Stomach (tissue), 4 donors: ENCODE measurements around the gene SH3YL1.

Experiments used
- POLR2A ChIP-seq, 4 donors: fragments of 450-650 bp; IDR thresholded peaks; one replicate each; pipeline ENCODE4 v1.6.1; 2016; ENCODE audit warnings: antibody characterized with exemption in 4 of 4, control low read depth in 2 of 4, mild to moderate bottlenecking in 1 of 4, moderate library complexity in 1 of 4
- TF ChIP-seq, protein P1 (sequence below), 7 experiments: fragments of 450-650 bp in 4 of 7; fragments of 200-600 bp in 3 of 7; sonication (generic) in 3 of 7; IDR thresholded peaks; one replicate each; pipeline ENCODE4 v1.5.1; 2016 to 2019; ENCODE audit warnings: antibody characterized with exemption in 7 of 7, control low read depth in 2 of 7, mild to moderate bottlenecking in 1 of 7

DNA sequence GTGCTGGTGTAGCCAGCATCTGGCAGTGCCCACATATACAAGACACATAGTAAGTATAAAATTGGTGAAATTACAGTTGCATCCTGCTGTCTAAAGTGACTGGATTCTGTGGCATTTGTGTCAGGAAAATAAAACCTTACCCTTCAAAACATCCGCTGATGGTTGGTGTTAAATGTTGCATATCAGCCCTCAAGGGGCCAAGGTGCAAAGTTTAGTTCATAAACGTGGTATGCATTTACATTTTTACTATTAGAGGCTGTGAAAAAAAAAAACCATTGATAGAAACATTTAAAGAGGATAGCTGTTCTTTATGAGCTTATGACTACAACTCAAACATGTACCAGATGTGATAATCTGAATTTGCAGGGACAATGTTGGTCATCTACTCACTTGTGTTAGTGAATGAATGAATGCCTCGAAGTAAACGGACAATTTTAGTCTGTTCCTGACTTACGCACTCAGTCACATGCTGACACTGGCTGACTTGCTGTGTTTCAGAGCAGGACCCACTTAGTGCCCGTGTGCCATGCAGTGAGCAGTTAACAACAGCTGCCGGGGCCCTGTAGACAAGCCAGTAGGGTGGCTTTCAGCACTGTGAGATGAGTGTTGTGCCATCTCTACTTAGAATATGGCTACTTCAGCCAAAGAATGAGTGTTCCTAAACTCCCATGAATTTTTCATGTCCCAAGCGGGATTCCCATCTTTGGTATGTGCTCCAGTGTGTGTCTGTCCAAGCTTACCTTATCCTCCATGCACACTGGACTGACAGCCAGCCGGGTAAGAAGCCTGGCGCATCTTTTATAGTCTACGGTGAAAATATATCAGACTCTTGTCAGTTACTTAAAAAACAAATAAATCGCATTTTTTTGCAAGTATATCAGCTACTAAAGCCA, 18.8 kb upstream of the SH3YL1 start:
- TF ChIP-seq, protein P1, sequence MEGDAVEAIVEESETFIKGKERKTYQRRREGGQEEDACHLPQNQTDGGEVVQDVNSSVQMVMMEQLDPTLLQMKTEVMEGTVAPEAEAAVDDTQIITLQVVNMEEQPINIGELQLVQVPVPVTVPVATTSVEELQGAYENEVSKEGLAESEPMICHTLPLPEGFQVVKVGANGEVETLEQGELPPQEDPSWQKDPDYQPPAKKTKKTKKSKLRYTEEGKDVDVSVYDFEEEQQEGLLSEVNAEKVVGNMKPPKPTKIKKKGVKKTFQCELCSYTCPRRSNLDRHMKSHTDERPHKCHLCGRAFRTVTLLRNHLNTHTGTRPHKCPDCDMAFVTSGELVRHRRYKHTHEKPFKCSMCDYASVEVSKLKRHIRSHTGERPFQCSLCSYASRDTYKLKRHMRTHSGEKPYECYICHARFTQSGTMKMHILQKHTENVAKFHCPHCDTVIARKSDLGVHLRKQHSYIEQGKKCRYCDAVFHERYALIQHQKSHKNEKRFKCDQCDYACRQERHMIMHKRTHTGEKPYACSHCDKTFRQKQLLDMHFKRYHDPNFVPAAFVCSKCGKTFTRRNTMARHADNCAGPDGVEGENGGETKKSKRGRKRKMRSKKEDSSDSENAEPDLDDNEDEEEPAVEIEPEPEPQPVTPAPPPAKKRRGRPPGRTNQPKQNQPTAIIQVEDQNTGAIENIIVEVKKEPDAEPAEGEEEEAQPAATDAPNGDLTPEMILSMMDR (IDR thresholded peaks at IDR 0.05): no peak
- TF ChIP-seq POLR2A (IDR thresholded peaks at IDR 0.05): no peak
